Measurements from ENCODE around the gene IGSF11. TPM values are rescaled to one million over a fixed set of nuclear protein-coding genes. Genes with fewer than 3 reads are reported as not detected.

IGSF11 gene
- total and polyA plus RNA-seq, 5 donors from 2014 or later: not detected

DNA sequence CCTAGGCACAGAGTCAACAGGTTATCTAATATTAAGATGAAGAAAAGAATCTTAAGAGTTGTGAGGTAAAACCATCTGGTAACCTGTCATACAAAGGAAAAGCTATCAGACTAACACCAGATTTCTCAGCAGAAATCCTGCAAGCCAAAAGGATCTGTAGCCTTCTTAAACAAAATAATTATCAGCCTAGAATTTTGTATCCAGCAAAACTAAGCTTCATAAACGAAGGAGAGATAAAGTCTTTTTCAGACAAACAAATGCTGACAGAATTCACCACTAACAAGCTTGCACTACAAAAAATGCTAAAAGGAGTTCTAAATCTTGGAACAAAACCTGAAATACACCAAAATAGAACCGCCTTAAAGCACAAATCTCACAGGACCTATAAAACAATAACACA, 9.9 kb upstream of the IGSF11 start:
- H3K4me3 ChIP-seq (ENCODE audit: low read depth, low read length): no peak overlapping the region

DNA sequence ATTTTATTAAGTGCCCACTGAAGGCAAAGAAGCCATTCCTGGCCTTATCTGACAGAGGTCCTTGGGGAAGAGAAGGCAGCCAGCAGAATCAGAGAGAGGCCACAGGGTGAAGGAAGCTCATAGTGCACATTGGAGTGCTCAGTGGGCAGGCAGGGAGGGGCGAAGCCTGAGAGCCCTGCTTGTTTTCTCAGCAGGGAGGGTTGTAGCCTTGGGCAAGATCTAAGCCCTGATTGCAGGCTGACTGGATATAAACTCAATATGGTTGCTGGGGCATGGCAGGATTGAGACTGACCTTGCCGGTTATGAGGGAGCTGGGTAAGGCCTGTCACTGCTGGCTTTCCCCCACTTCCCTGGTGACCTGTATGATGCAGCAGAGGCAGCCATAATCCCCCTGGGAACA, 7.5 kb upstream of the IGSF11 start:
- H3K27ac ChIP-seq (ENCODE audit: insufficient read depth, low read length, poor library complexity, severe bottlenecking): no peak overlapping the region
- Mint-ChIP-seq H3K9me3 (peaks cover 0 to 11% (median 5%) of the 10 kb centered on the region in 7 donors), H3K4me1 (no peaks in the 10 kb centered on the region), H3K27ac (no peak overlapping the region), H3K4me3 (no peak overlapping the region), H3K36me3 (no peaks in the 10 kb centered on the region), H3K27me3 (peaks cover 16% of the 10 kb centered on the region)
- ATAC-seq (ENCODE audit: low read depth in 2 of 2) (no peak), DNase-seq (no peak)
- H3K36me3 ChIP-seq (ENCODE audit: control insufficient read depth, insufficient read depth, low read length): no peaks in the 10 kb centered on the region
- H3K27me3 ChIP-seq (ENCODE audit: control insufficient read depth, insufficient read depth, low read length): peaks cover 4% of the 10 kb centered on the region
- no peaks in the 10 kb centered on the region for H3K4me1 ChIP-seq (ENCODE audit: control insufficient read depth, insufficient read depth, low read length, poor library complexity, severe bottlenecking)
- H3K9me3 ChIP-seq (ENCODE audit: control insufficient read depth in 2 of 2, low read length in 2 of 2): no peaks in the 10 kb centered on the region
- H3K4me3 ChIP-seq (ENCODE audit: low read depth, low read length): no peak overlapping the region

More for the DNA sequence above, 9.9 kb upstream of the IGSF11 start:
- no peak overlapping the region for H3K4me3 Mint-ChIP-seq
- H3K4me1 ChIP-seq (ENCODE audit: control insufficient read depth, insufficient read depth, low read length, poor library complexity, severe bottlenecking): no peaks in the 10 kb centered on the region
- no peaks in the 10 kb centered on the region for H3K36me3 Mint-ChIP-seq
- no peaks in the 10 kb centered on the region for H3K9me3 ChIP-seq (ENCODE audit: control insufficient read depth in 2 of 2, low read length in 2 of 2)
- H3K27me3 Mint-ChIP-seq: no peaks in the 10 kb centered on the region
- H3K36me3 ChIP-seq (ENCODE audit: control insufficient read depth, insufficient read depth, low read length): no peaks in the 10 kb centered on the region
- ATAC-seq (ENCODE audit: low read depth in 2 of 2): no peak
- H3K9me3 Mint-ChIP-seq: peaks cover 0 to 11% (median 4%) of the 10 kb centered on the region in 7 donors
- H3K27me3 ChIP-seq (ENCODE audit: control insufficient read depth, insufficient read depth, low read length): no peaks in the 10 kb centered on the region
- H3K27ac Mint-ChIP-seq: no peak overlapping the region
- no peak for DNase-seq
- no peaks in the 10 kb centered on the region for H3K4me1 Mint-ChIP-seq
- H3K27ac ChIP-seq (ENCODE audit: insufficient read depth, low read length, poor library complexity, severe bottlenecking): no peak overlapping the region

DNA sequence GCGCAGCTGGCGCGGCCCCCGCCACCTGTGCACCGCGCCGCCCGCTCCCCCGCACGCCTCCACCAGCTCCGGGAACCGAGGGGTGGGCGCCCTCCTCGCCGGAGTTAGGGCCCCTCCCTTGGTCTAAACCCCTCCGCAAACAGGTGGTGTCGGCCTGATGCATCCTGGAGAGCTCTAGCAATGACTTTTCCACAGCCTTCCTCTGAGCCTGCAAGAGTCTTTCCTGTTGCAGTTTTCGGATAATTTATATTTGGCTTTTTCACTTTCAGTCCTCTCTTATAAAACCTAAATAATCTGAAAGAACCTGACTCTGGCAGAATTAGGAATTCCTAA, 334 bp upstream of the IGSF11 start:
- Histone ChIP-seq H3K27me3 (ENCODE audit: control insufficient read depth, insufficient read depth, low read length) (peaks cover 28% of the 10 kb centered on the region), H3K4me1 (ENCODE audit: control insufficient read depth, insufficient read depth, low read length, poor library complexity, severe bottlenecking) (peaks cover 10% of the 10 kb centered on the region), H3K9me3 (ENCODE audit: control insufficient read depth in 2 of 2, low read length in 2 of 2) (no peaks in the 10 kb centered on the region), H3K36me3 (ENCODE audit: control insufficient read depth, insufficient read depth, low read length) (no peaks in the 10 kb centered on the region), H3K4me3 (ENCODE audit: low read depth, low read length) (no peak overlapping the region), H3K27ac (ENCODE audit: insufficient read depth, low read length, poor library complexity, severe bottlenecking) (no peak overlapping the region)
- ATAC-seq (ENCODE audit: low read depth in 2 of 2) (no peak), DNase-seq (no peak)
- Mint-ChIP-seq H3K9me3 (peaks cover 0 to 3% (median 0%) of the 10 kb centered on the region in 7 donors), H3K4me1 (peaks cover 0 to 11% (median 9%) of the 10 kb centered on the region in 4 donors), H3K4me3 (peak overlapping the region in 3 of 4 donors; percentile 65 to 79 (median 79)), H3K27me3 (peaks cover 62% of the 10 kb centered on the region), H3K27ac (no peak overlapping the region), H3K36me3 (no peaks in the 10 kb centered on the region)

- Histone ChIP-seq H3K4me3 (ENCODE audit: low read depth, low read length) (no peak overlapping the region), H3K27me3 (ENCODE audit: control insufficient read depth, insufficient read depth, low read length) (peaks cover 28% of the 10 kb centered on the region), H3K4me1 (ENCODE audit: control insufficient read depth, insufficient read depth, low read length, poor library complexity, severe bottlenecking) (peaks cover 10% of the 10 kb centered on the region), H3K36me3 (ENCODE audit: control insufficient read depth, insufficient read depth, low read length) (no peaks in the 10 kb centered on the region), H3K9me3 (ENCODE audit: control insufficient read depth in 2 of 2, low read length in 2 of 2) (no peaks in the 10 kb centered on the region), H3K27ac (ENCODE audit: insufficient read depth, low read length, poor library complexity, severe bottlenecking) (no peak overlapping the region)
- H3K4me1 Mint-ChIP-seq: peaks cover 0 to 11% (median 9%) of the 10 kb centered on the region in 4 donors
- H3K36me3 Mint-ChIP-seq: no peaks in the 10 kb centered on the region
- H3K27me3 Mint-ChIP-seq: peaks cover 62% of the 10 kb centered on the region
- H3K4me3 Mint-ChIP-seq: peak overlapping the region; percentile 62 to 93 (median 86)
- H3K27ac Mint-ChIP-seq: no peak overlapping the region
- ATAC-seq (ENCODE audit: low read depth in 2 of 2) (no peak), DNase-seq (no peak)
- H3K9me3 Mint-ChIP-seq: peaks cover 0 to 3% (median 0%) of the 10 kb centered on the region in 7 donors
Observed at GRCh38 chr3:119033393-119034255, 1.0 kb downstream of the IGSF11 start.

GRCh38 chr3:119025171-119025795, 9.4 kb downstream of the IGSF11 start:
- ATAC-seq (ENCODE audit: low read depth in 2 of 2) (no peak), DNase-seq (no peak)
- no peaks in the 10 kb centered on the region for H3K36me3 Mint-ChIP-seq
- Histone ChIP-seq H3K27ac (ENCODE audit: insufficient read depth, low read length, poor library complexity, severe bottlenecking) (no peak overlapping the region), H3K9me3 (ENCODE audit: control insufficient read depth in 2 of 2, low read length in 2 of 2) (no peaks in the 10 kb centered on the region), H3K36me3 (ENCODE audit: control insufficient read depth, insufficient read depth, low read length) (no peaks in the 10 kb centered on the region), H3K4me3 (ENCODE audit: low read depth, low read length) (no peak overlapping the region), H3K4me1 (ENCODE audit: control insufficient read depth, insufficient read depth, low read length, poor library complexity, severe bottlenecking) (no peaks in the 10 kb centered on the region), H3K27me3 (ENCODE audit: control insufficient read depth, insufficient read depth, low read length) (no peaks in the 10 kb centered on the region)
- no peak overlapping the region for H3K27ac Mint-ChIP-seq
- H3K27me3 Mint-ChIP-seq: peaks cover 23% of the 10 kb centered on the region
- no peaks in the 10 kb centered on the region for H3K4me1 Mint-ChIP-seq
- no peaks in the 10 kb centered on the region for H3K9me3 Mint-ChIP-seq
- H3K4me3 Mint-ChIP-seq: no peak overlapping the region

DNA sequence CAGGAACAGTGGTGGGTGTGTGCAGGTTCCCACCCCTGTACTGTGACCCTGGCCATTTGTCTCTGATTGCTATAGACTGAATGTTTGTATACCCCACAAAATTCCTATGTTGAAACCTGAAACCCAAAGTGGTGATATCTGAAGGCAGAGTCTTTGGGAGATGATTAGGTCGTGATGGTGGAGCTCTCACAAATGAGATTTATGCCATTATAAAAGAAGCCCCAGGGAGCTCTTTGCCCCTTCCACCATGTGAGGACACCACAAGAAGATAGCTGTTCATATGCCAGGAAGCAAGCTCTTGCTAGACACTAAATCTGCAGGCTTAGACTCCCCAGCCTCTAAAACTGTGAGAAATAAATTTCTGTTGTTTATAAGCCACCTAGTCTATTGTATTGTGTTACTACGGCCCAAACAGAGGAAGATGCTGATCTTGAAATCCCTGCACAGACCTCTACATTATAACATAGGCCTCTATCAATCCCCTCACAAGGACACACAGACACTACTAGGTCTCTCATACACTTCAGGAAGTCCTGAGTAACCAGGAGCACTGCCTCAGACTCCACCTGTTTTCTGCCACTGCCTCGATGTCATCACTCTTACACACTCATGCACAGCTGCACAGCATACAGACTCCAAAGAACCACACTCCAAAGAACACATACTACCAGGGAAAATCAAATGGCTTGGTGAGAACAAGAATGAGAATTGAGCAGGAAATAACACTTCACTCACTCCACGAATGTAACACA, 14.7 kb downstream of the IGSF11 start:
- H3K27ac Mint-ChIP-seq: no peak overlapping the region
- H3K36me3 Mint-ChIP-seq: no peaks in the 10 kb centered on the region

DNA sequence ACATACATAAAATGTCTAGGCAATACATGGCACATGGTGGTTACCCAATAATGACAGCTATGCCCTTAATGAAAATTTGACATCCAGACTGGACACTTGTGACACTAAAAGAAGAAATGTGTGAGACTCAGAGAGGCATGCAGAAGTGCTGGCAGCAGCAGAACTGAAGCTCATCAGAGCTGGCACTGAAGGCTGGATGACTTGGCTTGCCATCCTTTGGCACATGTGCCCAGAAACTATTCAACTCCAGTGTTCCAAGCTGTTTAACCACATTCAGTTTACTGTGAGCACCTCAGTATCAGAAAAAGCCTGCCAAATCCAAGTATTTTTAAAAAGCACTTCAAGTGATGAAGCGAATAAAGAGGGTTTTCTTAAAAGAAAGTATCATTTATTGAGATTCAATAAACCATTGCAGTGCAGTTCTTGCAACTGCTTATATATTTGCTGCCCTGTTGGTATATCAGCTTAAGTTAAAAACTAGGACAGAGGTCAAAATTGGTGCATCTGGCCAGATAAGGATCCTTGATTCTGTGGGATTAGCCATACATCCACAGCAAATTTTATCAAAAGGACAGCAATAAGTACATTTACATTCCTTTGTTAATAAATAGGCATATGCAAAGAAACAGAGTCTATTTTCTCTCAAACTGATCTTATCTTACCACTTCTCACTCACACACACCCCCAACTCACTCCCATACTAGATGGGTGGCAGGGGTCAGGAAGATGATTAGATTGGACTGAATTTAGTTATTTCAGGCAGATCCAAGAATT, 15.8 kb downstream of the IGSF11 start:
- Mint-ChIP-seq H3K36me3 (no peaks in the 10 kb centered on the region), H3K9me3 (no peaks in the 10 kb centered on the region), H3K27ac (no peak overlapping the region), H3K27me3 (peaks cover 16% of the 10 kb centered on the region), H3K4me3 (no peak overlapping the region), H3K4me1 (no peaks in the 10 kb centered on the region)
- Histone ChIP-seq H3K27me3 (ENCODE audit: control insufficient read depth, insufficient read depth, low read length) (peaks cover under 1% of the 10 kb centered on the region), H3K27ac (ENCODE audit: insufficient read depth, low read length, poor library complexity, severe bottlenecking) (no peak overlapping the region), H3K9me3 (ENCODE audit: control insufficient read depth in 2 of 2, low read length in 2 of 2) (no peaks in the 10 kb centered on the region), H3K36me3 (ENCODE audit: control insufficient read depth, insufficient read depth, low read length) (no peaks in the 10 kb centered on the region), H3K4me1 (ENCODE audit: control insufficient read depth, insufficient read depth, low read length, poor library complexity, severe bottlenecking) (no peaks in the 10 kb centered on the region), H3K4me3 (ENCODE audit: low read depth, low read length) (no peak overlapping the region)
- no peak for ATAC-seq (ENCODE audit: low read depth in 2 of 2)
- no peak for DNase-seq

More for the DNA sequence above, 14.7 kb downstream of the IGSF11 start:
- Mint-ChIP-seq H3K4me1 (no peaks in the 10 kb centered on the region), H3K27me3 (peaks cover 16% of the 10 kb centered on the region), H3K4me3 (no peak overlapping the region), H3K9me3 (no peaks in the 10 kb centered on the region)
- DNase-seq (no peak), ATAC-seq (ENCODE audit: low read depth in 2 of 2) (no peak)
- Histone ChIP-seq H3K4me3 (ENCODE audit: low read depth, low read length) (no peak overlapping the region), H3K36me3 (ENCODE audit: control insufficient read depth, insufficient read depth, low read length) (no peaks in the 10 kb centered on the region), H3K4me1 (ENCODE audit: control insufficient read depth, insufficient read depth, low read length, poor library complexity, severe bottlenecking) (no peaks in the 10 kb centered on the region), H3K9me3 (ENCODE audit: control insufficient read depth in 2 of 2, low read length in 2 of 2) (no peaks in the 10 kb centered on the region), H3K27ac (ENCODE audit: insufficient read depth, low read length, poor library complexity, severe bottlenecking) (no peak overlapping the region), H3K27me3 (ENCODE audit: control insufficient read depth, insufficient read depth, low read length) (no peaks in the 10 kb centered on the region)
